Ecto neural progenitor cell (in vitro differentiated cells): ENCODE results near the gene STK24.
"Not testable (repeated sequence)": the region's sequence is repeated elsewhere in the genome, so short reads cannot be mapped to it uniquely, and the experiment has no call there.

Experiments used
- DNase-seq: peaks from one replicate; pipeline ENCODE4 v3.0.0-alpha.2; 2018; ENCODE audit warnings: low spot score

The STK24 gene

GRCh38 chr13:98434060-98434459, 142.8 kb downstream of the STK24 start:
- DNase-seq, result no peak

- DNase-seq, result no peak
These were observed 143.3 kb downstream of the STK24 start for GRCh38 chr13:98433654-98434053.

- DNase-seq, result no peak
These were observed 144.3 kb downstream of the STK24 start for GRCh38 chr13:98432638-98433037.

- no peak for DNase-seq
These were observed 146.8 kb downstream of the STK24 start for GRCh38 chr13:98429977-98430736.

GRCh38 chr13:98429531-98429930, 147.4 kb downstream of the STK24 start:
- no peak for DNase-seq

- DNase-seq, result no peak
These were observed 147.8 kb downstream of the STK24 start for GRCh38 chr13:98429081-98429480.

GRCh38 chr13:98428256-98428966, 148.5 kb downstream of the STK24 start:
- no peak for DNase-seq

GRCh38 chr13:98427331-98427995, 149.4 kb downstream of the STK24 start:
- no peak for DNase-seq

GRCh38 chr13:98423417-98423816, 153.5 kb downstream of the STK24 start:
- no peak for DNase-seq

GRCh38 chr13:98422046-98422445, 154.9 kb downstream of the STK24 start:
- no peak for DNase-seq

GRCh38 chr13:98420554-98421175, 156.2 kb downstream of the STK24 start:
- DNase-seq, result no peak

GRCh38 chr13:98419786-98420553, 156.9 kb downstream of the STK24 start:
- DNase-seq, result no peak

GRCh38 chr13:98416408-98416807, 160.5 kb downstream of the STK24 start:
- DNase-seq, result no peak

- DNase-seq, result no peak
These were observed 161.4 kb downstream of the STK24 start for GRCh38 chr13:98415326-98416070.

GRCh38 chr13:98413796-98414195, 163.1 kb downstream of the STK24 start:
- DNase-seq, result no peak

- not testable (repeated sequence) for DNase-seq
These were observed 163.6 kb downstream of the STK24 start for GRCh38 chr13:98413278-98413677.

GRCh38 chr13:98411617-98412265, 165.2 kb downstream of the STK24 start:
- DNase-seq, result no peak

- no peak for DNase-seq
These were observed 165.9 kb downstream of the STK24 start for GRCh38 chr13:98411013-98411412.

- no peak for DNase-seq
These were observed 166.3 kb downstream of the STK24 start for GRCh38 chr13:98410612-98411011.

GRCh38 chr13:98409281-98409680, 167.6 kb downstream of the STK24 start:
- no peak for DNase-seq

- no peak for DNase-seq
These were observed 169.3 kb downstream of the STK24 start for GRCh38 chr13:98407575-98407974.
